Measurements from ENCODE around the gene P3H4.

DNA sequence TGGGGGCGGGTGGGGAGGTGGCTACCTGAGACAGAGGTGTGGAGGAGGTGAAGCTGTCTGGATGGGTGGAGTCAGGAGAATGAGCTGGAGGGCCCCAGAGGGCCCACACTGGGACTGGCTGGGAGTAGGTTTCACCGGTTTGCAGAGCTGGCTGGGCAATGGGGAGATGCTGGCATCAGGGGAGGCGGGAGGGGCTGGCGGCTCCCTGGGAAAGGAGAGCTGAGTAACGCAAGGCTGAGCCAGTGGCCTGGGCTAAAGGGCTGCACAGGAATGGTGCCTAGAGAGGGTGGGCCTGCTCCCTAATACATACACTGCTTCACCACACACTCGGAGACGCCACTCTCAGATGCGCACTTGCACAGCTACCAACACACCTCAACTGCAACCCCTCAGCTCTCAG is 12.4 kb downstream of the P3H4 start:
- TF ChIP-seq POLR2AphosphoS5 (IDR thresholded peaks at IDR 0.05; ENCODE audit: low read depth, low read length) (no peak), POLR2A (IDR thresholded peaks at IDR 0.05; ENCODE audit: low read depth, low read length) (no peak), TAF1 (IDR thresholded peaks at IDR 0.05; ENCODE audit: borderline replicate concordance, low read depth, low read length) (no peak)

Data from GM12892 (cell line).